PFSK-1 (cell line): ENCODE data around the gene ZNF630.

Experiments
- FOXP2 ChIP-seq: optimal IDR thresholded peaks from 2 replicates; pipeline ENCODE3; 2011; ENCODE audit warnings: borderline replicate concordance, control low read depth, inconsistent platforms; ENCODE audit not compliant: insufficient read depth; ENCODE audit errors: extremely low read length, extremely low read depth
- POLR2AphosphoS5 ChIP-seq: IDR thresholded peaks from 2 replicates; pipeline ENCODE4 v1.6.1; 2012; ENCODE audit warnings: low read depth, mild to moderate bottlenecking, control low read depth, low read length, moderate library complexity
- REST ChIP-seq, 2 experiments: IDR thresholded peaks; 2 replicates each; pipeline versions ENCODE4 v1.6.1 to v1.8.0; 2011 to 2012; ENCODE audit warnings: low read depth in 2 of 2, low read length in 2 of 2, control low read depth in 1 of 2, inconsistent platforms in 1 of 2, mild to moderate bottlenecking in 1 of 2, moderate library complexity in 1 of 2; ENCODE audit not compliant: insufficient read depth in 1 of 2
- SIN3A ChIP-seq: IDR thresholded peaks from 2 replicates; pipeline ENCODE4 v1.6.1; 2012; ENCODE audit warnings: mild to moderate bottlenecking, low read length, moderate library complexity, borderline replicate concordance; ENCODE audit not compliant: insufficient read depth
- TAF1 ChIP-seq: IDR thresholded peaks from 2 replicates; pipeline ENCODE4 v1.6.1; 2012; ENCODE audit warnings: low read length, control low read depth, borderline replicate concordance; ENCODE audit not compliant: insufficient read depth

- no peak for TF ChIP-seq POLR2AphosphoS5
- no peak for TF ChIP-seq REST (IDR thresholded peaks at IDR 0.05; ENCODE audit: insufficient read depth in 1 of 2, low read depth in 2 of 2, low read length in 2 of 2)
- no peak for TF ChIP-seq TAF1
- no peak for TF ChIP-seq SIN3A
- TF ChIP-seq FOXP2, result no peak
Observed at GRCh38 chrX:48045410-48046311, 25.8 kb downstream of the ZNF630 start.
